ENCODE data around the gene TAS2R9.

Gene TAS2R9

DNA sequence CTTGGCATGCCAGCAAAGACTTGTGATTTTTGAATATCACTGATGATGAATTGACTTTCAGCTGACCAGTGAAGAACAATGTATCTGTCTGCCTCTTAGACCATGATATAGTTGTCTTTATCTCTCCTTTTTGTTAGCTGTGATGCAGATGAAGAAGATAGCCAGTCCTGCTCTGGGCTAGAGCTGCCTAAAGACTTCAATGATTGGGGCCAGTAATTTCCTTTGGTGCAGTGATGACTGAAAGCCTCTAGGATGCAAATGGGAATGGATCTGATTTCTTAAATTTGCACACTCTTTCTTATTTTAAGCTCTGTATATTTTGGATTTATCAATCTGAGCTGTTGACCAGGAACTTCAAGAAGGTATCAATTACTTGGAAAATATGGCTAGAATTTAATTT is at the start of gene TAS2R9:
TSS of gene TAS2R9 (minus strand) at position 101 of the 400 bp plus-strand sequence. CDS start at position 8, 93 bp downstream.
- Histone ChIP-seq H3K27me3 (ENCODE audit: control insufficient read depth, insufficient read depth, low read length) (no peaks in the 10 kb centered on the region), H3K9me3 (ENCODE audit: control insufficient read depth, low read depth, low read length) (no peaks in the 10 kb centered on the region), H3K4me3 (ENCODE audit: low read length) (no peak within 1 kb of the TSS), H3K9ac (ENCODE audit: low read length) (no peak within 1 kb of the TSS), H3K4me1 (ENCODE audit: control insufficient read depth, low read depth, low read length) (peaks cover 9% of the 10 kb centered on the region), H3K36me3 (ENCODE audit: control insufficient read depth, low read depth, low read length) (no peaks in the 10 kb centered on the region), H3K27ac (ENCODE audit: low read length) (no peak within 1 kb of the TSS)

DNA sequence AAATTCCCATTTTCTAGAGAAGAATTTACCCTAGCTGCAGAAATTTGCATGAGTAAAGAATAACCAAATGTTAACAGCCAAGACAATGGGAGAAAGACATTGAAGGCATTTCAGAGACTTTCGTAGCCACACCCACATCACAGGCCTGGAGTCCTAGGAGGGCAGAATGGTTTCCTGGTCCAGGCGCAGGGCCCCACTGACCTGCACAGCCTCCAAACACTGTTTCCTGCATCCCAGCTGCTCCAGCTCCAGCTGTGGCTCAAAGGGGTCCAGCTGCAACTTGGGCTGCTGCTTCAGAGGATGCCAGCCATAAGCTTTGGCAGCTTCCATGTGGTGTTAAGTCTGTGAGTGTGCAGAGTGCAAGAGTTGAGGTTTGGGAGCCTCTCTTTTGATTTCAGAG is 45.8 kb upstream of the TAS2R9 start:
- H3K9ac ChIP-seq (ENCODE audit: low read length) = no peak overlapping the region
- H3K9me3 ChIP-seq (ENCODE audit: control insufficient read depth, low read depth, low read length) = peaks cover 22% of the 10 kb centered on the region
- H3K27ac ChIP-seq (ENCODE audit: low read length) = no peak overlapping the region
- H3K4me3 ChIP-seq (ENCODE audit: low read length) = no peak overlapping the region
- H3K27me3 ChIP-seq (ENCODE audit: control insufficient read depth, insufficient read depth, low read length) = no peaks in the 10 kb centered on the region
- H3K36me3 ChIP-seq (ENCODE audit: control insufficient read depth, low read depth, low read length) = no peaks in the 10 kb centered on the region
- no peaks in the 10 kb centered on the region for H3K4me1 ChIP-seq (ENCODE audit: control insufficient read depth, low read depth, low read length)

DNA sequence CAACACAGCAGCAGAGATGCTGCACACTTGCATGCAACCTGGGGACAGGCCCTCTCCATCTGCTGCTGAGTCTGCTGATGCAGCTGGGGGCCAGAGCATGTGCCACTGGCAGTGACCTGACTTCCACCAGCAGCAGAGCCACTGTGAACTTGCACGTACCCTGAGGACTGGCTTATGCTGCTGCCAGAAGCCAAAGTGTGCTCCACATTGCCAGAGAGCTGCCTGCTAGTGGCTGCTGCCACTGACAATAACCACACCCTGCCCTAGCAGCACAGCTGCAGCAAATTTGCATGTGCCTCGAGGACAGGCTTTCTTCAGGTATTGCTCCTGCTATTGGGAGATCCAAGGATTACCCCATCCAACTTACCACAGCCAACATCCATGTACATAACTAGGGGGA is 43.8 kb upstream of the TAS2R9 start:
- H3K9ac ChIP-seq (ENCODE audit: low read length) = no peak overlapping the region

DNA sequence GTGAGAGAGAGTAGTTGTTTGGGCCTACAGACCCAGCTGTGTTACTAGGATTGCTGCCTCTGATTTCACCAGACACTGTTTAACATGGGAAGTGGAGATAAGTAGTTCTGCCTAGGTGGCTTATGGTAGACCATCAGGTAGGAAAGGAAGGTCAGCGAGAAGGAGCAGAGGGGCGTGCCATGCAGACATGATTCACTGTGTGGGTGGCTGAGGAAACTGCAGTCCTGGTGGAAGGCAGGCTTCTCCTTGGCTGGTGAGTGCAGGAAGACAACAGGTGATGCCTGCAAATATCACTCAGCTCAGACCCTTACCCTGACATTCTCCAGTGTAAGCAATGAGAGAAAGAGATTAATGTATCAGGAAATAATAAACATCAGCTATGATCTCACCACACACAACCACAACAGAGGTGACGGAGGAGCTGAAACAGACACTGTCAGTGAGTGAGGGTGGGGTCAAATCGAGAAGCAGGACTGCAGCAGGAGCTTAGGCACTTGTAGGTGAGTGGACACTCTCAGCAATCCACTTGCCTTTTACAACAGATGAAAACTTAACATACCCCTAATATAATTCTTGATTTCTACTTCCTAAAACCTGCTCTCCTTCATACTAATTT is 41.4 kb upstream of the TAS2R9 start:
- H3K27ac ChIP-seq (ENCODE audit: low read length) = no peak overlapping the region
- peaks cover 11% of the 10 kb centered on the region for H3K9me3 ChIP-seq (ENCODE audit: control insufficient read depth, low read depth, low read length)
- no peaks in the 10 kb centered on the region for H3K36me3 ChIP-seq (ENCODE audit: control insufficient read depth, low read depth, low read length)
- H3K27me3 ChIP-seq (ENCODE audit: control insufficient read depth, insufficient read depth, low read length) = no peaks in the 10 kb centered on the region
- no peak overlapping the region for H3K9ac ChIP-seq (ENCODE audit: low read length)
- no peaks in the 10 kb centered on the region for H3K4me1 ChIP-seq (ENCODE audit: control insufficient read depth, low read depth, low read length)
- no peak overlapping the region for H3K4me3 ChIP-seq (ENCODE audit: low read length)

More for the DNA sequence above, 43.8 kb upstream of the TAS2R9 start:
- Histone ChIP-seq H3K36me3 (ENCODE audit: control insufficient read depth, low read depth, low read length) (no peaks in the 10 kb centered on the region), H3K27ac (ENCODE audit: low read length) (no peak overlapping the region), H3K4me3 (ENCODE audit: low read length) (no peak overlapping the region), H3K9me3 (ENCODE audit: control insufficient read depth, low read depth, low read length) (peaks cover 22% of the 10 kb centered on the region), H3K27me3 (ENCODE audit: control insufficient read depth, insufficient read depth, low read length) (no peaks in the 10 kb centered on the region), H3K4me1 (ENCODE audit: control insufficient read depth, low read depth, low read length) (no peaks in the 10 kb centered on the region)

DNA sequence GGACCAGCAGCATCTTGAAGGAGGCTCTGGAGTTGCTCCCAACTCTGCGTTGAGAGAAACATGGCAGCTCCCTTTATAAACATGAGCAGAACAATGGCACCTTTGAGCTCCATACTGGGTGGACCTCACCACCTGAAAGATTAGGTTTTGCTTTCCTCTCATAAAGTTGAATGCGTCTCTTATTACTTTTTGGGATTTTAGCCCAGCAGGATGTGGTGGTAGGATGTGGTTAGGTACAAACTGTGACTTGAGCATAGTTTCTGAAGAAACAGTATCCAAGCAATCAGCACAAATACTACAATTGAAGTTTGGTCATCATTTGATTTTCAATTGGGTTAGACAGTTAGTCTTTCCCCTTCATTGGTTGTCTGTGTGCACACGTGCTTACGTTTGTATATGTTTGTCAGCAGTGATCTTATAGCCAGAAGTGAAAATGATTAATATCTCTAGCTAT is 39.5 kb upstream of the TAS2R9 start, which contains the start of gene PRR4:
TSS of gene PRR4 (minus strand) at position 51 of the 454 bp plus-strand sequence. CDS start at position 13, 38 bp downstream.
- Histone ChIP-seq H3K4me3 (ENCODE audit: low read length) (no peak within 1 kb of the TSS), H3K27me3 (ENCODE audit: control insufficient read depth, insufficient read depth, low read length) (no peaks in the 10 kb centered on the region), H3K4me1 (ENCODE audit: control insufficient read depth, low read depth, low read length) (peaks cover 2% of the 10 kb centered on the region), H3K36me3 (ENCODE audit: control insufficient read depth, low read depth, low read length) (no peaks in the 10 kb centered on the region), H3K9me3 (ENCODE audit: control insufficient read depth, low read depth, low read length) (no peaks in the 10 kb centered on the region), H3K9ac (ENCODE audit: low read length) (no peak within 1 kb of the TSS), H3K27ac (ENCODE audit: low read length) (no peak within 1 kb of the TSS)

DNA sequence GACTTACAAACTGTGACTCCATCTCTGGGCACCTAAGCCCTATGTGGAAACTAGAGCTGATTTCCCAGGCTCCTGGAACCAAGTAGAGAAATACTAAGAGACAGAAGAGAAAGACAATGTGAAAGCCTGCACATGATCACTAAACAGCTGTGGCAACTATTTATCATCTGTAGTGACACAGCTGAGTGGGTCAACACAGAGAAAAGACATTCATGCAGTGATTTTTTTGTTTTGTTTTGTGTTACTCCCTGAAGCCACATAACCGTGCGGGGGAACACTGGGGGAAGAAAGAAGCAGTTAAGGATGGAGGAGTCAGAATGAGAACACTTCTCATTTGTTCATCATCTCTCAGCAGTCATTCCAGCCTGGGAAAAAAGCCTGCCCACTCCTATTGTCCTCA is 37.8 kb upstream of the TAS2R9 start:
- no peaks in the 10 kb centered on the region for H3K27me3 ChIP-seq (ENCODE audit: control insufficient read depth, insufficient read depth, low read length)
- no peak overlapping the region for H3K27ac ChIP-seq (ENCODE audit: low read length)
- H3K36me3 ChIP-seq (ENCODE audit: control insufficient read depth, low read depth, low read length) = no peaks in the 10 kb centered on the region
- peaks cover 3% of the 10 kb centered on the region for H3K4me1 ChIP-seq (ENCODE audit: control insufficient read depth, low read depth, low read length)
- H3K9me3 ChIP-seq (ENCODE audit: control insufficient read depth, low read depth, low read length) = no peaks in the 10 kb centered on the region
- no peak overlapping the region for H3K9ac ChIP-seq (ENCODE audit: low read length)
- no peak overlapping the region for H3K4me3 ChIP-seq (ENCODE audit: low read length)

- Histone ChIP-seq H3K27me3 (ENCODE audit: control insufficient read depth, insufficient read depth, low read length) (no peaks in the 10 kb centered on the region), H3K36me3 (ENCODE audit: control insufficient read depth, low read depth, low read length) (no peaks in the 10 kb centered on the region), H3K9ac (ENCODE audit: low read length) (no peak overlapping the region), H3K9me3 (ENCODE audit: control insufficient read depth, low read depth, low read length) (no peaks in the 10 kb centered on the region), H3K4me3 (ENCODE audit: low read length) (no peak overlapping the region), H3K4me1 (ENCODE audit: control insufficient read depth, low read depth, low read length) (peaks cover 3% of the 10 kb centered on the region), H3K27ac (ENCODE audit: low read length) (no peak overlapping the region)
Measured at GRCh38 chr12:10842862-10843261, 32.9 kb upstream of the TAS2R9 start.

- H3K4me3 ChIP-seq (ENCODE audit: low read length) = no peak overlapping the region
- H3K4me1 ChIP-seq (ENCODE audit: control insufficient read depth, low read depth, low read length) = no peaks in the 10 kb centered on the region
- no peaks in the 10 kb centered on the region for H3K36me3 ChIP-seq (ENCODE audit: control insufficient read depth, low read depth, low read length)
- no peak overlapping the region for H3K27ac ChIP-seq (ENCODE audit: low read length)
- H3K9ac ChIP-seq (ENCODE audit: low read length) = no peak overlapping the region
- no peaks in the 10 kb centered on the region for H3K27me3 ChIP-seq (ENCODE audit: control insufficient read depth, insufficient read depth, low read length)
- no peaks in the 10 kb centered on the region for H3K9me3 ChIP-seq (ENCODE audit: control insufficient read depth, low read depth, low read length)
Measured at GRCh38 chr12:10838461-10838860, 28.5 kb upstream of the TAS2R9 start.

GRCh38 chr12:10829994-10830393 is 20.0 kb upstream of the TAS2R9 start:
- no peak overlapping the region for H3K9ac ChIP-seq (ENCODE audit: low read length)
- no peaks in the 10 kb centered on the region for H3K27me3 ChIP-seq (ENCODE audit: control insufficient read depth, insufficient read depth, low read length)
- H3K36me3 ChIP-seq (ENCODE audit: control insufficient read depth, low read depth, low read length) = no peaks in the 10 kb centered on the region
- H3K27ac ChIP-seq (ENCODE audit: low read length) = no peak overlapping the region
- H3K9me3 ChIP-seq (ENCODE audit: control insufficient read depth, low read depth, low read length) = no peaks in the 10 kb centered on the region
- H3K4me3 ChIP-seq (ENCODE audit: low read length) = no peak overlapping the region
- H3K4me1 ChIP-seq (ENCODE audit: control insufficient read depth, low read depth, low read length) = no peaks in the 10 kb centered on the region

- Histone ChIP-seq H3K27ac (ENCODE audit: low read length) (no peak within 1 kb of the TSS), H3K4me3 (ENCODE audit: low read length) (no peak within 1 kb of the TSS), H3K27me3 (ENCODE audit: control insufficient read depth, insufficient read depth, low read length) (no peaks in the 10 kb centered on the region), H3K9me3 (ENCODE audit: control insufficient read depth, low read depth, low read length) (no peaks in the 10 kb centered on the region), H3K4me1 (ENCODE audit: control insufficient read depth, low read depth, low read length) (no peaks in the 10 kb centered on the region), H3K9ac (ENCODE audit: low read length) (no peak within 1 kb of the TSS), H3K36me3 (ENCODE audit: control insufficient read depth, low read depth, low read length) (no peaks in the 10 kb centered on the region)
Measured at GRCh38 chr12:10826258-10826657, 16.3 kb upstream of the TAS2R9 start, which contains the start of gene TAS2R10. TSS of gene TAS2R10 (minus strand) at chr12:10826358. CDS start at chr12:10826269, 89 bp downstream.

GRCh38 chr12:10824957-10825356 is 15.0 kb upstream of the TAS2R9 start:
- H3K4me1 ChIP-seq (ENCODE audit: control insufficient read depth, low read depth, low read length) = no peaks in the 10 kb centered on the region
- no peaks in the 10 kb centered on the region for H3K27me3 ChIP-seq (ENCODE audit: control insufficient read depth, insufficient read depth, low read length)
- H3K9ac ChIP-seq (ENCODE audit: low read length) = no peak overlapping the region
- H3K36me3 ChIP-seq (ENCODE audit: control insufficient read depth, low read depth, low read length) = no peaks in the 10 kb centered on the region
- no peak overlapping the region for H3K27ac ChIP-seq (ENCODE audit: low read length)
- H3K9me3 ChIP-seq (ENCODE audit: control insufficient read depth, low read depth, low read length) = no peaks in the 10 kb centered on the region
- H3K4me3 ChIP-seq (ENCODE audit: low read length) = no peak overlapping the region

GRCh38 chr12:10811883-10812536 is 2.0 kb upstream of the TAS2R9 start:
- H3K27ac ChIP-seq (ENCODE audit: low read length) = no peak overlapping the region
- H3K9ac ChIP-seq (ENCODE audit: low read length) = no peak overlapping the region
- peaks cover 5% of the 10 kb centered on the region for H3K4me1 ChIP-seq (ENCODE audit: control insufficient read depth, low read depth, low read length)
- H3K27me3 ChIP-seq (ENCODE audit: control insufficient read depth, insufficient read depth, low read length) = no peaks in the 10 kb centered on the region
- peaks cover 3% of the 10 kb centered on the region for H3K9me3 ChIP-seq (ENCODE audit: control insufficient read depth, low read depth, low read length)
- no peak overlapping the region for H3K4me3 ChIP-seq (ENCODE audit: low read length)
- H3K36me3 ChIP-seq (ENCODE audit: control insufficient read depth, low read depth, low read length) = no peaks in the 10 kb centered on the region
